ENCODE measurements around the gene GRID2.

- TF ChIP-seq POLR2AphosphoS5 (IDR thresholded peaks at IDR 0.05; ENCODE audit: low read depth, low read length) (no peak), CTCF (IDR thresholded peaks at IDR 0.05) (no peak), USF2 (IDR thresholded peaks at IDR 0.05; ENCODE audit: borderline replicate concordance, low read depth, low read length) (no peak)
Measured at GRCh38 chr4:93092765-93093164, 789.0 kb downstream of the GRID2 start.

All from SK-N-SH (cell line).